HCT116 (cell line): ENCODE measurements around the gene TASP1. TPM values are rescaled to one million over a fixed set of nuclear protein-coding genes. Genes with fewer than 3 reads are reported as not detected.

Experiments
- ATAC-seq: fragments of 200-7000 bp; cut with Tn5 transposase; 2 replicates; pipeline ENCODE4 v1.9.1; 2020; ENCODE audit warnings: mild to moderate bottlenecking, moderate library complexity
- BruUV-seq: library from RNA; stranded (reverse); fragments of 400-500 nt; replicated peaks from 2 replicates; lab custom pipeline; 2021; lab: Mats Ljungman, UMichigan
- CTCF ChIA-PET: fragments of 300-600 bp; sonication (Branson Sonifier 250); formaldehyde crosslinking; loops from one replicate; lab custom pipeline; 2021; ENCODE audit warnings: antibody characterized with exemption; lab: Charles Lee
- POLR2A ChIA-PET: fragments of 300-600, 350-600 bp; sonication (Branson Sonifier 250); formaldehyde crosslinking; loops from one replicate; lab custom pipeline; 2021; ENCODE audit warnings: antibody characterized with exemption; lab: Charles Lee
- RAD21 ChIA-PET, 2 experiments: fragments of 300-600 bp; sonication (Branson Sonifier 250); formaldehyde crosslinking; loops; one replicate each; lab custom pipeline; 2023; ENCODE audit warnings: low total read pairs in 2 of 2; ENCODE audit not compliant: uncharacterized antibody in 2 of 2, unreplicated experiment in 2 of 2, low non-redundant PET in 1 of 2; lab: Charles Lee
- DNase-seq: peaks from one replicate; pipeline ENCODE4 v3.0.0-alpha.2; 2010; ENCODE audit warnings: low read depth, low spot score
- H2AFZ ChIP-seq: fragments of 200-600 bp; shearing (Covaris generic), sonication (generic); 2 replicates; pipeline ENCODE4 v1.6.1; 2017; ENCODE audit warnings: low read depth, mixed run types, mixed read lengths, antibody characterized with exemption, low read length; ENCODE audit not compliant: poor library complexity, severe bottlenecking
- H3K27ac ChIP-seq: 2 replicates; pipeline ENCODE4 v1.5.1; 2012; ENCODE audit warnings: low read depth, low read length
- H3K27me3 ChIP-seq: fragments of 200-600 bp; sonication (generic); 2 replicates; pipeline ENCODE4 v1.6.1; 2016; ENCODE audit warnings: mixed run types, low read length, mixed read lengths; ENCODE audit not compliant: insufficient read depth
- H3K36me3 ChIP-seq, 2 experiments: fragments of 200-500 bp in 1 of 2; fragments of 200-600 bp in 1 of 2; sonication (Bioruptor generic) in 1 of 2; sonication (generic) in 1 of 2; 2 replicates each; pipeline versions ENCODE4 v1.5.1 to v1.6.1; 2014 to 2016; ENCODE audit warnings: low read length in 2 of 2, inconsistent platforms in 1 of 2, mixed read lengths in 1 of 2, mixed run types in 1 of 2; ENCODE audit not compliant: insufficient read depth in 2 of 2, control insufficient read depth in 1 of 2
- H3K4me1 ChIP-seq, 2 experiments: fragments of 200-600 bp in 1 of 2; sonication (generic) in 1 of 2; 2 replicates each; pipeline versions ENCODE4 v1.5.1 to v1.6.1; 2012 to 2017; ENCODE audit warnings: low read length in 2 of 2, inconsistent platforms in 1 of 2, mild to moderate bottlenecking in 1 of 2, mixed read lengths in 1 of 2, mixed run types in 1 of 2, moderate library complexity in 1 of 2; ENCODE audit not compliant: insufficient read depth in 2 of 2, control insufficient read depth in 1 of 2
- H3K4me2 ChIP-seq: fragments of 200-600 bp; sonication (generic); 2 replicates; pipeline ENCODE4 v1.6.1; 2017; ENCODE audit warnings: mixed run types, low read length, mixed read lengths
- H3K4me3 ChIP-seq, 2 experiments: fragments of 200-600 bp in 1 of 2; sonication (generic) in 1 of 2; replicated peaks in 1 of 2; 2 replicates each; pipeline ENCODE4 v1.5.1; 2011 to 2016; ENCODE audit warnings: low read length in 2 of 2, control low read depth in 1 of 2, low read depth in 1 of 2, mild to moderate bottlenecking in 1 of 2, mixed read lengths in 1 of 2, mixed run types in 1 of 2
- H3K79me2 ChIP-seq: fragments of 200-600 bp; sonication (generic); 2 replicates; pipeline ENCODE4 v1.6.1; 2017; ENCODE audit warnings: mild to moderate bottlenecking, mixed run types, low read length, moderate library complexity, mixed read lengths; ENCODE audit not compliant: insufficient read depth
- H3K9ac ChIP-seq: fragments of 200-600 bp; sonication (generic); 2 replicates; pipeline ENCODE4 v1.6.1; 2016; ENCODE audit warnings: low read length, mixed read lengths
- H3K9me2 ChIP-seq: fragments of 200-600 bp; sonication (generic), shearing (Covaris generic); 2 replicates; pipeline ENCODE4 v1.6.1; 2017; ENCODE audit warnings: mixed run types, mild to moderate bottlenecking, moderate library complexity; ENCODE audit not compliant: insufficient read depth
- H3K9me3 ChIP-seq, 2 experiments: fragments of 200-500 bp in 1 of 2; fragments of 200-600 bp in 1 of 2; sonication (Bioruptor generic) in 1 of 2; sonication (generic) in 1 of 2; 2 replicates each; pipeline ENCODE4 v1.6.1; 2014 to 2017; ENCODE audit warnings: low read length in 2 of 2, mixed read lengths in 2 of 2, inconsistent platforms in 1 of 2, low read depth in 1 of 2, mild to moderate bottlenecking in 1 of 2, mixed run types in 1 of 2, moderate library complexity in 1 of 2; ENCODE audit not compliant: control insufficient read depth in 1 of 2, insufficient read depth in 1 of 2
- H4K20me1 ChIP-seq: fragments of 200-600 bp; sonication (generic), shearing (Covaris generic); 2 replicates; pipeline ENCODE4 v1.6.1; 2017; ENCODE audit warnings: mixed run types, mild to moderate bottlenecking, moderate library complexity; ENCODE audit not compliant: insufficient read depth
- CBX3 ChIP-seq: IDR thresholded peaks from 2 replicates; pipeline ENCODE4 v1.6.1; 2012; ENCODE audit warnings: low read depth
- CTCF ChIP-seq, 3 experiments: fragments of 200-600 bp in 1 of 3; sonication (generic) in 1 of 3; IDR thresholded peaks in 2 of 3; conservative IDR thresholded peaks in 1 of 3; 2 replicates each; pipeline ENCODE4 v1.5.1; 2012 to 2017; ENCODE audit warnings: low read depth in 2 of 3, low read length in 2 of 3, antibody characterized with exemption in 1 of 3, borderline replicate concordance in 1 of 3, control low read depth in 1 of 3, mild to moderate bottlenecking in 1 of 3, mixed read lengths in 1 of 3, mixed run types in 1 of 3, moderate library complexity in 1 of 3; ENCODE audit not compliant: insufficient read depth in 1 of 3
- EGR1 ChIP-seq: IDR thresholded peaks from 2 replicates; pipeline ENCODE4 v1.6.1; 2012; ENCODE audit warnings: low read depth
- ELF1 ChIP-seq: IDR thresholded peaks from 2 replicates; pipeline ENCODE4 v1.6.1; 2012; ENCODE audit warnings: low read depth, borderline replicate concordance
- FOSL1 ChIP-seq: IDR thresholded peaks from 2 replicates; pipeline ENCODE4 v1.6.1; 2012; ENCODE audit warnings: low read depth
- JUND ChIP-seq: IDR thresholded peaks from 2 replicates; pipeline ENCODE4 v1.6.1; 2012
- MAX ChIP-seq: IDR thresholded peaks from 2 replicates; pipeline ENCODE4 v1.6.1; 2012
- SRF ChIP-seq: IDR thresholded peaks from 2 replicates; pipeline ENCODE4 v1.6.1; 2012; ENCODE audit warnings: low read depth
- TCF7L2 ChIP-seq: IDR thresholded peaks from 2 replicates; pipeline ENCODE4 v1.7.0; 2011; ENCODE audit warnings: borderline replicate concordance, inconsistent platforms; ENCODE audit not compliant: insufficient read depth, insufficient read length; ENCODE audit errors: extremely low read depth
- ZFX ChIP-seq: fragments of 450-650 bp; IDR thresholded peaks from 2 replicates; pipeline ENCODE4 v1.6.1; 2017
- intact Hi-C: fragments of 100-400 bp; cut with micrococcal nuclease; formaldehyde crosslinking; loops from 2 replicates; pipeline ENCODE4 v1.10.0; 2022
- total RNA-seq: library from RNA; stranded (reverse); gene quantifications from one replicate; pipeline ENCODE4 v1.2.1, GENCODE V29; 2021; ENCODE audit not compliant: unreplicated experiment

Gene TASP1
- total RNA-seq, 1 experiment from 2014 or later = 19.1 TPM

GRCh38 chr20:13526551-13526950 lies 112.2 kb downstream of the TASP1 start:
- no peak overlapping the region for H3K27ac ChIP-seq
- CTCF ChIA-PET = no interaction called here
- POLR2A ChIA-PET = no interaction called here

More at GRCh38 chr20:13526551-13526950, 112.2 kb downstream of the TASP1 start:
- H3K79me2 ChIP-seq = no peaks in the 10 kb centered on the region
- no peaks in the 10 kb centered on the region for H4K20me1 ChIP-seq
- H3K9me3 ChIP-seq = no peaks in the 10 kb centered on the region
- no peak overlapping the region for H3K4me3 ChIP-seq
- peaks cover 4 to 14% of the 10 kb centered on the region in 2 experiments; a peak in 3 of 4 replicates for H3K4me1 ChIP-seq
- H3K9me2 ChIP-seq = no peaks in the 10 kb centered on the region
- H3K27me3 ChIP-seq = no peaks in the 10 kb centered on the region
- BruUV-seq = no TSS peak
- H3K36me3 ChIP-seq = no peaks in the 10 kb centered on the region
- DNase-seq = no peak
- intact Hi-C loops = no loop called here
- no peak overlapping the region for H3K4me2 ChIP-seq
- RAD21 ChIA-PET = no interaction called here
- no peak overlapping the region for H3K9ac ChIP-seq
- no peak for TF ChIP-seq JUND
- no peak for TF ChIP-seq CBX3
- TF ChIP-seq EGR1 = no peak
- TF ChIP-seq ELF1 = no peak
- TF ChIP-seq SRF = no peak
- no peak for TF ChIP-seq MAX
- TF ChIP-seq TCF7L2 = no peak
- TF ChIP-seq FOSL1 = no peak
- no peak for TF ChIP-seq ZFX
- TF ChIP-seq CTCF (IDR thresholded peaks at IDR 0.05 in 2 of 3, conservative IDR thresholded peaks at IDR 0.05 in 1 of 3; ENCODE audit: borderline replicate concordance in 1 of 3, insufficient read depth in 1 of 3, low read depth in 2 of 3, low read length in 2 of 3) = no peak
- no peak for ATAC-seq
- no peak overlapping the region for H2AFZ ChIP-seq
